Mesenchymal stem cell (in vitro differentiated cells and primary cell): Measurements from ENCODE around the gene CACNB1.
A peak's percentile ranks its signal among the peaks of the same experiment; 100 is the strongest.

ENCODE experiments used
- DNase-seq: peaks from one replicate; pipeline ENCODE4 v3.0.0-alpha.2; 2013
- H2AFZ ChIP-seq: one replicate; pipeline ENCODE4 v1.6.1; 2013; ENCODE audit warnings: low read depth, mild to moderate bottlenecking, control low read depth, inconsistent platforms, low read length, moderate library complexity
- H2AK5ac ChIP-seq: 2 replicates; pipeline ENCODE4 v1.6.1; 2013; ENCODE audit warnings: low read length, moderate library complexity, mild to moderate bottlenecking, inconsistent platforms; ENCODE audit not compliant: severe bottlenecking
- H2BK120ac ChIP-seq: one replicate; pipeline ENCODE4 v1.6.1; 2013; ENCODE audit warnings: low read depth, mild to moderate bottlenecking, inconsistent platforms, low read length, moderate library complexity
- H2BK12ac ChIP-seq, 2 experiments: one replicate each; pipeline ENCODE4 v1.6.1; 2013; ENCODE audit warnings: inconsistent platforms in 2 of 2, low read length in 2 of 2, mild to moderate bottlenecking in 2 of 2, moderate library complexity in 2 of 2, control low read depth in 1 of 2
- H2BK15ac ChIP-seq: one replicate; pipeline ENCODE4 v1.6.1; 2013; ENCODE audit warnings: mild to moderate bottlenecking, low read depth, inconsistent platforms; ENCODE audit not compliant: poor library complexity, severe bottlenecking
- H2BK5ac ChIP-seq: 2 replicates; pipeline ENCODE4 v1.6.1; 2013; ENCODE audit warnings: low read depth, mild to moderate bottlenecking, low read length, control low read depth, inconsistent platforms; ENCODE audit not compliant: poor library complexity, severe bottlenecking
- H3K14ac ChIP-seq, 2 experiments: one replicate each; pipeline ENCODE4 v1.6.1; 2013; ENCODE audit warnings: inconsistent platforms in 2 of 2, low read length in 2 of 2, control low read depth in 1 of 2, mild to moderate bottlenecking in 1 of 2, moderate library complexity in 1 of 2
- H3K18ac ChIP-seq, 2 experiments: one replicate each; pipeline ENCODE4 v1.6.1; 2013; ENCODE audit warnings: inconsistent platforms in 2 of 2, low read length in 2 of 2, control low read depth in 1 of 2, low read depth in 1 of 2, mild to moderate bottlenecking in 1 of 2
- H3K23ac ChIP-seq, 2 experiments: one replicate each; pipeline ENCODE4 v1.6.1; 2013; ENCODE audit warnings: inconsistent platforms in 2 of 2, low read length in 2 of 2, mild to moderate bottlenecking in 2 of 2, moderate library complexity in 2 of 2, control low read depth in 1 of 2
- H3K27ac ChIP-seq: 2 replicates; pipeline ENCODE4 v1.5.1; 2013; ENCODE audit warnings: mild to moderate bottlenecking, moderate library complexity, low read length, control low read depth, inconsistent platforms; ENCODE audit not compliant: poor library complexity, severe bottlenecking
- H3K27me3 ChIP-seq, 2 experiments: 2 replicates each; pipeline versions ENCODE4 v1.6.1 to v1.7.0; 2013; ENCODE audit warnings: low read length in 2 of 2, mild to moderate bottlenecking in 2 of 2, moderate library complexity in 2 of 2, control low read depth in 1 of 2, inconsistent platforms in 1 of 2; ENCODE audit not compliant: control insufficient read depth in 1 of 2, insufficient read depth in 1 of 2
- H3K36me3 ChIP-seq, 2 experiments: 2 replicates each; pipeline versions ENCODE4 v1.6.1 to v1.7.0; 2013; ENCODE audit warnings: low read length in 2 of 2, control low read depth in 1 of 2, inconsistent platforms in 1 of 2, low read depth in 1 of 2, mild to moderate bottlenecking in 1 of 2; ENCODE audit not compliant: insufficient read depth in 2 of 2, control insufficient read depth in 1 of 2
- H3K4ac ChIP-seq, 2 experiments: one replicate each; pipeline ENCODE4 v1.6.1; 2013; ENCODE audit warnings: inconsistent platforms in 2 of 2, low read length in 2 of 2, mild to moderate bottlenecking in 2 of 2, moderate library complexity in 2 of 2, control low read depth in 1 of 2, low read depth in 1 of 2
- H3K4me1 ChIP-seq: 2 replicates; pipeline ENCODE4 v1.6.1; 2013; ENCODE audit warnings: low read depth, low read length, control low read depth; ENCODE audit not compliant: control insufficient read depth, insufficient read depth
- H3K4me2 ChIP-seq: 2 replicates; pipeline ENCODE4 v1.6.1; 2013; ENCODE audit warnings: low read length, mild to moderate bottlenecking, inconsistent platforms; ENCODE audit not compliant: poor library complexity, severe bottlenecking
- H3K4me3 ChIP-seq, 2 experiments: 2 replicates each; pipeline versions ENCODE4 v1.5.1 to v1.7.0; 2013; ENCODE audit warnings: low read length in 2 of 2, mild to moderate bottlenecking in 2 of 2, control low read depth in 1 of 2, low read depth in 1 of 2; ENCODE audit not compliant: insufficient read depth in 1 of 2
- H3K79me1 ChIP-seq: replicated peaks from 2 replicates; pipeline ENCODE4 v1.6.1; 2013; ENCODE audit warnings: mild to moderate bottlenecking, control low read depth, low read length, inconsistent platforms; ENCODE audit not compliant: poor library complexity, severe bottlenecking
- H3K9ac ChIP-seq: 2 replicates; pipeline ENCODE4 v1.7.0; 2013; ENCODE audit warnings: mild to moderate bottlenecking, low read length, moderate library complexity
- H3K9me3 ChIP-seq: 2 replicates; pipeline ENCODE4 v1.7.0; 2013; ENCODE audit warnings: mild to moderate bottlenecking, low read length; ENCODE audit not compliant: control insufficient read depth
- H4K8ac ChIP-seq: one replicate; pipeline ENCODE4 v1.6.1; 2013; ENCODE audit warnings: inconsistent platforms, mild to moderate bottlenecking, low read length, moderate library complexity
- H4K91ac ChIP-seq: one replicate; pipeline ENCODE4 v1.6.1; 2013; ENCODE audit warnings: mild to moderate bottlenecking, low read length, inconsistent platforms
- WGBS: methylation state at CpG from one replicate; pipeline ENCODE4 v1.1.7; 2013; ENCODE audit warnings: mixed read lengths; 5-methylcytosine and 5-hydroxymethylcytosine counted together

Gene CACNB1

GRCh38 chr17:39139161-39139511, 58.3 kb downstream of the CACNB1 start:
- Histone ChIP-seq H3K27me3 (no peaks in the 10 kb centered on the region), H3K9ac (peak overlapping the region; percentile 72), H3K36me3 (peaks cover 0 to 3% of the 10 kb centered on the region in 2 experiments), H2BK12ac (peak overlapping the region; percentile 14 to 73), H3K27ac (peak overlapping the region; percentile 65), H2BK15ac (peak overlapping the region; percentile 90), H3K79me1 (no peaks in the 10 kb centered on the region), H3K4me3 (peak overlapping the region in 1 of 2 experiments; percentile 25), H2BK120ac (no peak overlapping the region), H3K14ac (peak overlapping the region in 1 of 2 experiments; percentile 73), H3K18ac (peak overlapping the region; percentile 14 to 85), H3K4me1 (peaks cover 15% of the 10 kb centered on the region), H2AFZ (peak overlapping the region; percentile 8), H2BK5ac (no peak overlapping the region), H3K4ac (peak overlapping the region in 1 of 2 experiments; percentile 9), H3K4me2 (peak overlapping the region; percentile 17), H3K23ac (no peak overlapping the region), H4K91ac (peak overlapping the region; percentile 5), H2AK5ac (peak overlapping the region; percentile 32), H4K8ac (peak overlapping the region; percentile 46), H3K9me3 (no peaks in the 10 kb centered on the region)
- WGBS, result 55% methylated on average over 2 of the region's 2 CpGs
- DNase-seq, result peak; percentile 90

GRCh38 chr17:39138431-39139160, 58.9 kb downstream of the CACNB1 start:
- Histone ChIP-seq H3K4me2 (peak overlapping the region; percentile 17), H3K4ac (peak overlapping the region in 1 of 2 experiments; percentile 9), H3K4me3 (peak overlapping the region in 1 of 2 experiments; percentile 25), H2BK12ac (peak overlapping the region; percentile 29 to 66), H3K4me1 (peaks cover 15% of the 10 kb centered on the region), H3K27ac (peak overlapping the region; percentile 65), H3K14ac (no peak overlapping the region), H2BK5ac (no peak overlapping the region), H2BK15ac (peak overlapping the region; percentile 90), H3K9ac (peak overlapping the region; percentile 72), H3K79me1 (no peaks in the 10 kb centered on the region), H4K8ac (peak overlapping the region; percentile 67), H4K91ac (peak overlapping the region; percentile 78), H2AK5ac (peak overlapping the region; percentile 8), H3K18ac (peak overlapping the region; percentile 54 to 55), H3K36me3 (peaks cover 0 to 3% of the 10 kb centered on the region in 2 experiments), H3K23ac (no peak overlapping the region), H3K27me3 (no peaks in the 10 kb centered on the region), H3K9me3 (no peaks in the 10 kb centered on the region), H2BK120ac (no peak overlapping the region), H2AFZ (peak overlapping the region; percentile 8)
- WGBS, result 89% methylated on average over 13 of the region's 13 CpGs
- no peak for DNase-seq

DNA sequence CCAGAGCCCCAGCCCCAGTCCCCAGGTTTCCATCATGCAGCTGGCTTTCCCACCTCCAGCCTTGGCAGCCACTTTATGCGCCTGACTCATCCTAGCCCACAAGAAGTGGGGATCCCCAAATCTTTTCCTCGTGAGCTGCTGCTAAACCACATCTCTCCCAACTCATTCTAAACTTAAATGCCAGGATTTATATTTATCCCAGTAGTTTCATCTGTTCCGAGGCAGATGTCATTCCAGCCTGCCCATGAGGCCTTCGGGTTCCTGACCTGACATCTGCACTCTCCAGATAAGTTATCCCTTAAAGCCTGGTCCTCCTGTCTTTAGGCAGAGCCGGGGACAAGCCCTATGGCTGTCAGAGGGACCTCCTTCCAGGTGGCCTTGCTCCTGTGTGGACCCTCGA, 62.6 kb downstream of the CACNB1 start:
- Histone ChIP-seq H3K4me3 (no peak overlapping the region), H3K4me1 (peaks cover 19% of the 10 kb centered on the region), H3K4me2 (no peak overlapping the region), H3K23ac (no peak overlapping the region), H2AK5ac (no peak overlapping the region), H3K14ac (no peak overlapping the region), H4K8ac (peak overlapping the region; percentile 13), H2AFZ (no peak overlapping the region), H3K36me3 (peaks cover 2 to 3% of the 10 kb centered on the region in 2 experiments), H3K79me1 (no peaks in the 10 kb centered on the region), H3K9me3 (no peaks in the 10 kb centered on the region), H4K91ac (no peak overlapping the region), H3K18ac (no peak overlapping the region), H2BK12ac (no peak overlapping the region), H3K27me3 (no peaks in the 10 kb centered on the region), H2BK5ac (no peak overlapping the region), H2BK120ac (no peak overlapping the region), H3K4ac (no peak overlapping the region), H2BK15ac (no peak overlapping the region), H3K27ac (no peak overlapping the region), H3K9ac (peak overlapping the region; percentile 64)
- no peak for DNase-seq
- WGBS, result 91% methylated on average over 6 of the region's 6 CpGs

- H2BK5ac ChIP-seq, result no peak overlapping the region
- H3K4me2 ChIP-seq, result no peak overlapping the region
- no peak overlapping the region for H3K23ac ChIP-seq
- peak overlapping the region in 1 of 2 experiments; percentile 1 for H3K4ac ChIP-seq
- peak overlapping the region in 1 of 2 experiments; percentile 2 for H3K4me3 ChIP-seq
- no peak overlapping the region for H2AK5ac ChIP-seq
- H2BK15ac ChIP-seq, result no peak overlapping the region
- peak overlapping the region; percentile 30 for H4K91ac ChIP-seq
- WGBS, result 64% methylated on average over 7 of the region's 7 CpGs
- H2AFZ ChIP-seq, result no peak overlapping the region
- DNase-seq, result peak; percentile 73
- no peak overlapping the region for H3K27ac ChIP-seq
- H4K8ac ChIP-seq, result peak overlapping the region; percentile 66
- H3K14ac ChIP-seq, result peak overlapping the region in 1 of 2 experiments; percentile 18
- H3K79me1 ChIP-seq, result no peaks in the 10 kb centered on the region
- H3K36me3 ChIP-seq, result peaks cover 0 to 2% of the 10 kb centered on the region in 2 experiments
- H2BK120ac ChIP-seq, result no peak overlapping the region
- H3K18ac ChIP-seq, result peak overlapping the region in 1 of 2 experiments; percentile 69
- peak overlapping the region; percentile 66 for H3K9ac ChIP-seq
- no peaks in the 10 kb centered on the region for H3K9me3 ChIP-seq
- peak overlapping the region in 1 of 2 experiments; percentile 80 for H2BK12ac ChIP-seq
- peaks cover 4% of the 10 kb centered on the region for H3K4me1 ChIP-seq
- no peaks in the 10 kb centered on the region for H3K27me3 ChIP-seq
These were observed 65.3 kb downstream of the CACNB1 start for GRCh38 chr17:39132192-39132610.
